ENCODE measurements around the gene NELFCD.

GRCh38 chr20:59030911-59031563 lies 50.0 kb downstream of the NELFCD start:
- TF ChIP-seq CTCF (IDR thresholded peaks at IDR 0.05) (no peak), EZH2 (IDR thresholded peaks at IDR 0.05; ENCODE audit: borderline replicate concordance, insufficient read depth, low read depth, low read length, poor library complexity, severe bottlenecking) (no peak)
